ENCODE data around the gene HPGD.

GRCh38 chr4:174461466-174462106, 60.7 kb downstream of the HPGD start:
- TF ChIP-seq CTCF (conservative IDR thresholded peaks at IDR 0.05; ENCODE audit: low read depth, low read length), result no peak
- no peak for TF ChIP-seq CHD1 (IDR thresholded peaks at IDR 0.05; ENCODE audit: low read depth, low read length)
- TF ChIP-seq POLR2A (IDR thresholded peaks at IDR 0.05; ENCODE audit: low read depth, low read length), result no peak
- no peak for TF ChIP-seq SMC3 (IDR thresholded peaks at IDR 0.05; ENCODE audit: low read depth, low read length)
- TF ChIP-seq BHLHE40 (IDR thresholded peaks at IDR 0.05; ENCODE audit: low read depth, low read length), result no peak
- no peak for TF ChIP-seq RCOR1 (IDR thresholded peaks at IDR 0.05; ENCODE audit: insufficient replicate concordance, low read length)
- no peak for TF ChIP-seq USF2 (IDR thresholded peaks at IDR 0.05; ENCODE audit: low read depth, low read length)
- no peak for TF ChIP-seq NFE2L2 (IDR thresholded peaks at IDR 0.05; ENCODE audit: low read depth, low read length)
